HG03442 (cell line): ENCODE measurements around the gene CREBBP.

Source experiments
- ATAC-seq: cut with Tn5 transposase; IDR thresholded peaks from one replicate; pipeline ENCODE4 v1.9.1; 2021; ENCODE audit warnings: mild to moderate bottlenecking, moderate library complexity; ENCODE audit not compliant: unreplicated experiment

Gene CREBBP

DNA sequence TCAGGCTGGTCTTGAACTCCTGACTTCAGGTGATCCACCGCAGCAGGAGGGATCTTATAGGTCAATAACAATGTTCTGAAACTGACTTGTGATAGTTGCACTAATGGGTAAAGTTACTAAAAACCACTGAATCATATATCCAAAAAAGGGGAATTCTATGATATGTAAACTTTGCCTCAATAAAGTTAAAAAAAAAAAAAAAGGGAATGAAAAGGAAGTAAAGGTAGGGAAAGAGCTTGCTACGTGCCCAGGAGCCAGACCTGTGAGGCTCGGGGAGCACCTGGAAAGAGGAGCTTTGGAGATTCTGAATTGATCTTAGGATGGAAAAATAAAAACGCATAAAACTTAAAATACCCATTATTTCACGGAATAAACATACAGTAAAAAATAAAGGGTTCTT is 142.4 kb downstream of the CREBBP start:
- ATAC-seq, result no peak

DNA sequence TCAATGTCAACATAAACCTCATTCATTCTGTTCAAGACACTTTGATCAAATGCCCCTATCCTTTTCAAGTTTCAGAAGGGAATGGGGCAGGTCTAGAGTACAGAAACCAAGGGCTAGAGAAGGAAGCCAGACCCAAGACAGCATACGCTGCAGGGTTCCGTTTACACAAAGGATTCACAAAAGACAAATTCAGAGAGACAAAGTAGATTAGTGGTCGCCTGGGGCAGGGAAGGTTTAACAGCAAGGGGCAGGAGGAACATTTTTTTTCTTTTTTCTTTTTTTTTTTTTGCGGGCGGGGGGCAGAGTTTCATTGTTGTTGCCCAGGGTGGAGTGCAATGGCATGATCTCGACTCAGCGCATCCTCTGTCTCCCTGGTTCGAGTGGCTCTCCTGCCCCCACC is 143.3 kb downstream of the CREBBP start:
- ATAC-seq, result no peak

DNA sequence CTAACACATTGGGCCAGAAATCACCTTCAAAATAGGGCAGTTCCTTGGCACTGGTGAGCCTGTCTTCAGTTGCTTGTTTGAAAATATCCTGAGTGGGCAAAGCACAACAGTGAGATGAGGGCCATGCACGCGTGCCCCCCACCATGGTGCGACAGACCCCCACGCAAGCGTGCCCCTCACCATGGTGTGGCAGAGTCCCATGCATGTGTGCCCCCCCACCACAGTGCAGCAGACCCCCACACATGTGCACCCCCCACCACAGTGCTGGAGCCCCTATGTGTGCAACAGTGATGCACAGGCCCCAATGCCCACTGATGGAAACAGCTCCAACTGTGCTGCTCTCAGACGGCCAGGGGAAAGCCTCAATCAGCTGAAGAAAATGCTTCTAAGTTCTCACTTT is 144.4 kb downstream of the CREBBP start:
- no peak for ATAC-seq

DNA sequence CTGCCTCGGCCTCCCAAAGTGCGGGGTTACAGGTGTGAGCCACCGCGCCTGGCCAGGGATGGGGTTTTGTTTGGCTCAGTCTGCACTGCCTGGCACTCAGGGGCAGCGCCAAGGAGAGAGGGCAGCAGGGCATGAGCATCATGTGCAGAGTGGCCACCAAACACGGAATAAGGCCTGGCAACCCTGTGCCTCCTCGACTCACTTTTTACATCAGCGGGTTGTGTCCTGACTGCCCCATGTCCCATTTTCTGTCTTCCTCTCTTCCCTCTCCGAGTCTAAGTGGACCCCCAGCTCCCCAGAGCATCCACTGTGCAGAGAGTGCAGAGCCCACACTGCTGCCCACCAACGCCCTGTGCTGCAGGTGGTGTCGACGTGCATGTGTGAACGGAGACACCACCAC is 145.0 kb downstream of the CREBBP start:
- no peak for ATAC-seq

DNA sequence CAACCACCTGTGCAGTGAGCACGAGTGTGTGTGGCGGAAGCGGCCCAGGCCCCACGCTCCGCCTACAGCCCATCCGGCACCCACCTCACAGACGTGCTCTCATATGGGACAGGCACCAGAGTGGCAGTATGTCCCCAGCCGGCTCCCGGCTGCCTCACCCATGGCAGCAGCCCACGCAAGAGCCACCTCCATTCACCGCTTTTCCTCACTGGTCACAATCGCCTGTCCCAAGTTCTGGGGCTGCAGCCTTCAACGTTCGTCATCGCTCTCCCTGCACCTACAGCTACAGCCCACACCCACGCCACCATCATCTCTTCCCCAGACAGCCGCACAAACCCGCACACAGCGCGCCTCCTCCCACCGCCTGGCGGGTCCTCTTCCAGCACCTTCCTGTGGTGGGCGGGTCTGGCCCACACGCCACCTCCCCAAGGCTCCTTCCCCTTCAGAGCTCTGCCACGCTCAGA is 145.7 kb downstream of the CREBBP start:
- no peak for ATAC-seq

DNA sequence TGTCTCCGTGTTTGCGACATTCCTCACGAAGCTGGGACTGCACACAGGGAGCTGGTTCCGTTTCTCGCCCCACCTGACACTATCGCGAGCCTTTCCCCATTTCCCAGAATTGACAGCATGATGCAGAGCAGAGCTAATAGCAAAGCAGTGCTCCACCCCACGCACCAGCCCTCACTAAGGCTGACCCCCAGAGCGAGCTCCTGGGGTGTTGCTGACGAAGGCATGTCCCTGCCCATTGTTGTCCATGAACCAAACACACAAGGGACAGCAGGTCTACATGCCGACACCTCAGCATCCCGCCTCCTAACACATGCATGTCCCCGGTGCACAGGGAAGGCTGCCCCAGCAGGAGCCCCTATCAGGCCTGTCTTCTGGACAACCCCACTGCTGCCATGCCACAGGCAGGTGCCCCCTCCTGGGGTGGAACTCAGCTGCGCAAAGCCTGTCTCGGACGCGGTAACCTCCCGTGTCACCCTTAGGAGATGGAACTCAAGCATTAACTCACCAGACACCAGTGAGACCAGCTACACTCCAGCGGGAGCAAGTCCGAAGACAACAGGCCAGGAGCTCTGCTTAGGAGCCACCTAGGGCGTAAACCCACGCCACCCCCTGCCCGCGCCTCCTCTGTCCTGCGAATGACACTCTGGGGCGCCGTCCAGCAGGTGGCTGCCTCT is 146.3 kb downstream of the CREBBP start:
- no peak for ATAC-seq

DNA sequence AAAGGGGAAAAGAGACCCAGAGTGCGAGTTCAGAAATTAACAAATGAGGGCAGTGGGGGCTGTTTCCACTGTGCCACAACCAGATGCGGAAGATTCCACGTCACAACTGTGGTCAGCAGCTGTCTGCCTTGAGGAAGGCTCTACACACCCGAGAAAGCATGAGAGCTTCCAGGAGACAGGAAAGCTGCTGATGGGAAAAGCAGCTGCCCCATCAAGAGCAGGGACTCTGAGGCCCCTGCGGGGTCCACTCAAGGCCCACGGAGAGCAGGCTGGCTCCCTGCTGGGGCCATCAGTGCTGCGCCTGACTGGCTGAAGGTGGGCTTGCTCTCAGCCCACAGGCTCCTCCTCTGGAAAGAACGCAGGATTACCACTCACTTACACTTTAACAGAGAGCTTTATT is 148.3 kb downstream of the CREBBP start:
- no peak for ATAC-seq

DNA sequence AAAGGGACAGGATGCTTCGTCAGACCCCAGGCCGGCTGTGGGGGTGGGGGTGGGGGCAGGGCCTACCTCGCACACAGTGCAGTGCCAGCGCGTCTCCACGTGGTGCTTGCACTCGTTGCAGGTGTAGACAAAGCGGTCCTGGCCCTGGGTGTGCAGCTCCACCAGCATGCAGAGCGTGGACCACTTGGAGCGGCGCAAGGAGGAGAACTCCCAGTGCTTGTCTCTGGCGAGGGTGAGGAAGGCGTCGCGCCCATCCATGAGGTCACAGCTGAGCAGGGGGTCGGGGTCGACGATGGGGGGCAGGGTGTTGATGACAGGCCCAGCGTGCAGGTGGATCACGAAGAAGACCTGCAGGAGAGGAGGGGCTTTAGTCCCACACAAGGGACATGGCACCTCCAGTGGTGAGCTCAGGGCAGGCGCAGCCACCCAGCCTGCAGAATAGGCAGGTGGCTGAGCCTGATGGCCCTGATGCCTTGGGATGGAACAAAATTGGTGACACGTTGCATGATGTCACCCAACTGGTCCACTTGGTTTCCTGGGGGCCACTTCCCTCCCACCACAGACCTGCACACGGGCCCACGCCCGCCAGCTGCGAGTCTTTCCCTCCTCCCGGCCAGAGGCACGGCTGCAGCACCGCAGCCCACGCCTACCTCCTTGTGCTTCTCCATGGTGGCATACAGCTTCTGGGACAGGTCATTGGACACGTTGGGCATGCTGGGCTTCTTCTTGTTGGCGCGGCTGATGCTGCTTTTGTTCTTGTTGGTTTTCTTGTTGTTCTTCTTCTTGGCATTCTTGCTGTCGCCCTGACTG is 149.2 kb downstream of the CREBBP start:
- no peak for ATAC-seq

DNA sequence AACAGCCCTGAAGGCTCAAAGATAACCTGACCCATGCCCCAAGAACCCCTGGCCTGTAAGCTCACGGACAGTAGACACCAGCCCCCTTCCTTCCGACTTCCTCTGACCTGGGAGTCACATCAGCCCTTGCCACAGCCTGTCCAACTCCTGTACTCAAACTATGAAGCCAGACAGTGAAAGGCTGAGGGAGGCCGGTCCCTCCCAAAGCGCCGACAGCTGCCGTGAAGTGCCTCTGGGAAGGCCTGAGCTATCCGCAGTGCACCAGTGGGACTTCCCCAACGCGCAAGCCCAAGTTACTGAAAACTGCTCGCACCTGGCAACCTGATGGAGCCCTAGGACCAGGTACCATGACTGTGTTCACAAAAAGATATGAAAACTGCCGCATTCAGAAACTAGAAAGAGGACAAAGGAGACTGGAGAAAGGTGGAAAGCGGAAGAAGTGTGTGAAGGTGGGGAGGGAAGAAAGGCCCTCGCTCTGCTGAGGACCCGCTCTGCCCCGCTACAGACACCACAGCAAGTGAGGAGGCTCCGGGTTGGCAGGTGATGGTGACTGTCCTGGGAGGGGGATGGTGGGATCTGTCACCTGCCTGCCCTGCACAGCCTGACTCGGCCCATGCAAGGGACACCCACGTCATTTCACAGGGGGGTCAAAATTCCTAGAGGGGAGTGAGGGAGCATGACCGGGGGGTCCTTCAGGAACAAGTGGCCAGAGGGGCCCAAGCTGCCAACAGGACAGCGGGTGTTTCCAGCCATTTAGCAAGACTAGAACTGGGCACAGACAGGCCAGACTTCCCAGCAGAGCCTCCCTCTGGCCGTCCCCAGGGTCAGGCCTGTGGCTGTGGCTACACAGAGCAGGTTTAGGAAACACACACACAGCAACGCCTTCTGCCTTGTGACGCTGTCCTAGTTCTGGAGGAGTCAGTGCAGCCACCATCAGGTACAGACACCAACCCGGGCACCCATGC is 150.1 kb downstream of the CREBBP start:
- ATAC-seq, result no peak

DNA sequence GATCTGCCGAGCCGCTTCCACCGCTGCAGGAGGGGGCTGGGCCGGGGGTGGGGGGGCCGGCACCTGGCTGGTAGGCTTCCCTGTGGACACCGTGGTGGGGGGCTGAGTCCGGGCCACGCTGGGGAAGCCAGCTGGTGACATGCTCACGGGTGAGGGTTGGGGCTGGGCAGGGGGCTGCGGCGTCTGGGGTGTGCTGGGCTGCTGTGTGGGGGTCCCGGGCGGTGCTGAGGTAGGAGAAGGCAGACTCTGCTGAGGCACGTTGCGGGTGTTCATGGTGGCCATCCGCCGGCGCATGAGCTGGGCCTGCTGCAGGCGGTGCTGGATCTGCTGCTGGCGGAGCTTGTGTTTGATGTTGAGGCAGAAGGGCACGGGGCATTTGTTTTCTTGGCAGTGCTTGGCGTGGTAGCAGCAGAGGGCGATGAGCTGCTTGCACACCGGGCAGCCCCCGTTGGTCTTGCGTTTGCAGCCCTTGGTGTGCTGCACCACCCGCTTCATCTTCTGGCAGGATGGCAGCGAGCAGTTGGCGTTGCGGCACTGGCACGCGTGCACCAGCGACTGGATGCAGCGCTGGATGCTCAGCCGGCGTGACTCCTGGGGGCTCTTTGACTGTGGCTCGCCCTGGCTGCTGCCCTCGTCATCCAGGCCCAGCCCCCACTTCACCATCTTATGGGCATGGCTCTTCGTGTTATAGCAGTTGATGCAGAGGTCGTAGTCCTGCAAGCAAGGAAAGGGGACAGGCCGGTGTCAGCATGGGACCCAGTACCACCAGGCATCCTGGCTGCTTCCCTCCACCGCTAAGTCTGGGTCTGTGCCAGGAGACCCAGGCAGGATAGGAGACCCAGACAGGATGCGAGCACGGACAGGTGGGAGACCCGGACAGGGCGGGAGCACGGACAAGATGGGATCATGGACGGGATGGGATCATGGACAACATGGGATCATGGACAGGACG is 151.1 kb downstream of the CREBBP start:
- no peak for ATAC-seq

DNA sequence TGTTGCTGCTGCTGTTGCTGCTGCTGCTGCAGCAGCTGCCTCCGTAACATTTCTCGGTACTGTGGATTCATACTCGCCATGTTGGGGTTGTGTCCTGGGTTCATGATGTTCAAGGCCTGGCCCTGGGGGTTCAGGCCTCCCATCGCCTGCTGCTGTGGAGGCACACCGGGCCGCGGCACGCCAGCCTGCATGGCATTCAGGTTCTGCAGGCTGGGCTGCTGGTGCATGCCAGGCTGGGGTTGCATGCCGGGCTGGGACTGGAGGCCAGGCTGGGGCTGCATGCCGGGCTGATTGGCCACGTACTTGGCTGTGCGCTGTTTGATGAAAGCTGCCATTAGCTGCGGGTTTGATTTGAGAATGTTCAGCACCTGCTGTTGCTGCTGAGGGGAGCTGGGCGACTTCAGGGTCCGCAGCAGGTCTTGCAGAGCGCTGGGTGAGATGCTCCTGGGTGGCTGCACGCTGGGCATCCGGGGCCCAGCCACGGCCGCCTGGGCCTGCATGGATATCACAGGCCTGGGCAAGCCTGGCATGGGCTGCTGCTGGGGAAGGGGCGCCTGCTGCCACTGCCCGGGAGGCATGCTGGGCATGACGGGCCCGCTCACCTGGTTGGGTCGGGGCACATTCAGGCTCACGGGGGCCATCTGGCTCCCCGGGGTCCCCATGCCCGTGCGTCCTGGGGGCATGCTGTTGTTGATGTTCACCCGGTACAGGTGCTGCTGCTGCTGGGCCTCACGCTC is 151.9 kb downstream of the CREBBP start:
- no peak for ATAC-seq

DNA sequence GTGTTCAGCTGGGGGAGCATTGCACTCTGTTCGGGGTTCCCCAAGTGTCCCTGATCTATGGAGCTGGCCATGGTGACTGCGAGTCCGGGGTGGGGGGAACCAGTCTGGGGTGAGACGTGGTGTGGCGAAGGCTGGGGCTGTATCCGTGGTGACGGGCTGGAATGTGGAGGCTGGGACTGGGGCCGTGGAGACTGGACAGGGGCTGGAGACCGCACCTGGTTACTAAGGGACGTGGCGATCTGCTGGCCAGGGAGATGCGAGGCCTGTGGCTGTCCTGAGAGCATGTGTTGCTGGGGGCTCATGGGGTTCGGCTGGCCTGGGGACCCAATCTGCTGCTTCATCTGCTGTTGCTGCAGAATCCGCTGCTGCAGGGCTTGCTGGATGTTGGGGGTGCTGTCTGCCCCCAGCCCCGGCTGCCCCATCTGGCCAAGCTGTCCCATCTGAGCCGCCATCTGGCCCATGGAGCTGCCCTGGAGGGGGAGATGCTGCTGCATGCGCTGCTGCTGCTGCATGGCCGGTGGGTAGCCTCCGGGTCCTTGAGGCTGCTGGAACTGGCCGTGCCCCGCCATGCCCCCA is 152.6 kb downstream of the CREBBP start:
- ATAC-seq, result no peak

DNA sequence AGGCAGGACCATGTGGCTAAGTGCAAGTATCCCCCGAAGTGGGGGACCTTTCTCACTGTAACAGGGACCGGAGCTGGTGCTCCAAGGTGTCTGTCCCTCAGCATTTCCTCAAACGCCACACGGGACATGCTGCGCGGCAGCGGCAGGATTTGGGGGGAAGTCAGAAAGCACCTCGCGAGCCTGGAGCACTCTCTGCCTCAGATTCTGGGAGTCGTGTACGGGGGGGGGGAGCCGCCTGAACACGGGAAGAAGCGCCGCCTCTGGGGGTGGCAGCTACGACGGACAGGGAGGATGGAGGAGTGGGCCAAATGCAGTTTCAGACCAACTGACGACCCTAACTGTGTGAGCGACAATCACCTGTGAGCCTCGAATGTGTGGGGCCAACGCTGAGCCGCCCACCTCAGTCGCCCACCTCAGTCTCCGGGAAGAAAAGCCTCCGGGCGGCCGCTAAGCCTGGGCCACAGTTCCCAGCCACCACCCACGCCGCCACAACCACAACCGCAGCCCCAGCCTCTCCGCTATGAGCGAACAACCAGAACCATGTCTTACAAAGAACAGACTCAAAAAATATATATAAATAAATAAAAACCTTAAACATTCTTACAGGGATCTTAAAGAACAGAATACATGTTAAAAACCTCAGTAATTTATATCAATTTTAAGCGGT is 154.4 kb downstream of the CREBBP start:
- no peak for ATAC-seq

DNA sequence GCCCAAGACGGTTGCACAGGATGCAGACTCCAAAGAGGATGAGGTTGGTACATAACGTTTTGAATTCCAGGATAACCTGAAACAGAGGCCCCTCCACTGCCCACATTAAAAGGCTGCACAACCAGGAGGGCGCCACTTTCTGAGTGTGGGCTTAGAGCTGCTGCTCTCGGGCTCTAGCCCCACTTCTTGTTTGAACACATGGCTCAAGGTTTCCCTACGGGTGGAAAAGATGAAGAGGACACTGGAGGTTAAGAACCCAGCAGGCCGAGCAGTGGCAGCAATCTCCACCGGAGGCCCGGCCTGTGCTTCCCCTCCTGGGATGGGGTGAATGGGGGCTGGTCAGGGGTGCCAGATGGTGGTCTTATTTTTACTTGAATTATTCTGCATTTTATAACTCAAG is 155.2 kb downstream of the CREBBP start:
- no peak for ATAC-seq

DNA sequence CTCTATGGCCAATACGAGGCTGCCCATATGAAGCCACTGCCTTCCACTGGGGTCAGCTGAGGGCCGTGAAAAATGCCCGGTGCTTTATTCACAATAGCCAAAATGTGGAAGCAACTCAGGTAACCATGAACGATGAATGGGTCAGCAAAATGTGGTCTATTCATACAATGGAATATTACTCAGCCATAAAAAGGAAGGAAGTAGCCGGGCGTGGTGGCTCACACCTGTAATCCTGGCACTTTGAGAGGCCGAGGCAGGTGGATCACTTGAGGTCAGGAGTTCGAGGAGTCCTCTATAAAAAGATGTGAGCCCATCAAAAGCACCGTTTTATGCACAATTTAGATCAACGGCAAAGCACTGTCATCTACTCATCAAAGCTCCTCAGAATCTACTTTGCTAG is 158.0 kb downstream of the CREBBP start:
- no peak for ATAC-seq

DNA sequence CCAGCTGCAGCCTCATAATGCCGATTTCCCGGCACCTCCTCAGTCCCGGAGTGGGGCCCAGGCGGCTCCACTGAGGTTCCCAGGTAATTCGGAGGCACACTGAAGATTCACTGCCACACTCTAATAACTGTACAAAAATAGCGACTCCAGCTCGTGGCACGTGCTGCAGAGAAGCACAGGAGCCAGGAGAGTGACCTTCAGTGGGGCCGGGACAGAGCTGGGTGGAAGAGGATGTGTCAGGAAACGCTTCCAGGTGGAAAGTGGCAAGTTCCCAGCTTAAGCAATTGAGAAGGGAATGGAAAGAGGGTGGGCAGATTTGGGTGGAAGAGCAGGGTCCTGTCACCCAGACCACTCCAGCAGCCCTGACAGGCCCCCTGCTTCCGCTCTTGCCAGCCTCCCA is 160.1 kb downstream of the CREBBP start:
- ATAC-seq, result no peak

DNA sequence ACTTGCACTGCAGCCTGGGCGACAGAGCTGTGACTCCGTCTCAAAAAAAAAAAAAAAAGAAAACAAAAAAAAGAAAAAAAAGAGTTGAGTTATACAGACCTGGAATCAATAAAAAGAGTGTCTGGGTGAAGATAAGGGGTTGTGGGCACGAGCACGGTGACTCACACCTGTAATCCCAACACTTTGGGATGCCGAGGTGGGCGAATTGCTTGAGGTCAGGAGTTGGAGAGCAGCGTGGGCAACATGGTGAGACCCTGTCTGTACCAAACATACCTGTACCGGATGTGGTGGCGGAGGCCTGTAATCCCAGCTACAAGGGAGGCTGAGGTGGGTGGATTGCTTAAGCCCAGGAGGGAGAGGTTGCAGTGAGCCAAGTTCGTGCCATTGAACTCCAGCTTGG is 161.9 kb downstream of the CREBBP start:
- no peak for ATAC-seq

DNA sequence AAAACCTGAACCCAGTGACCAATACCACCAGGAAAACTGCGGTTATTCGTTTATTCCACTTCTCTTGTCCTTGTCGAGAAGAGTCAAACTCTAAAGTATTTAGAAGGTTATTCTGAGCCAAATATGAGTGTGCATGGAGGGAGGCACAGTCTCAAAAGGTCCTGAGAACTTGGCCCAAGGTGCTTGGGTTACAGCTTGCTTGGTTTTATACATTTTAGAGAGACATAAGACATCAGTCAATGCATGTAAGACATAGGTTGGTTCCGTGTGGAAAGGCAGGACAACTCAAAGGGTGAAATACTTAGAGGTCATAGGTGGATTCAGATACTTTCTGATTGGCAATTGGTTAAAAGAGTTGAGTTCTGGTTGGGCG is 162.5 kb downstream of the CREBBP start:
- ATAC-seq, result no peak
